Measurements from ENCODE around the gene GRID1. TPM values are rescaled to one million over a fixed set of nuclear protein-coding genes. Genes with fewer than 3 reads are reported as not detected.

GRID1 gene
- total and polyA plus RNA-seq, 9 of the 15 experiments (the other 6 are each of a cell fraction or from before 2014, with no cell fraction given), result 0.01 to 7.2 (median 1.2) TPM

DNA sequence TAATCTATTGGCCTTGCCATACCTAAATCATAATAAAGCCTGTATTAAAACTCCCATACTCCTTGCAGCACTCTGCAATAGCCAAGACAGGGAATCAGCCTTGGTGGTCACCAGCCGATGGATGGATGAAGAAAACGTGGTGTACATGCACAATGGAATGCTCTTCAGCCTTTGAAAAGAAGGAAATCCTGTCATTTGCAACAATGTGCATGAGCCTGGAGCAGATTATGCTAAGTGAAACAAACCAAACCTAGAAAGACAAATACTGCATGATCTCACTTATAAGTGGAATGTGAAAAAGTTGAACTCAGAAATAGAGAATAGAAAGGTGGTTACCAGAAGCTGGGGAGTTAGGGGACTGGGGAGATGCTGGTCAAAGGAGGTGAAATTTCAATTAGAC, 218.5 kb downstream of the GRID1 start:
- Histone ChIP-seq H3K36me3 (ENCODE audit: control insufficient read depth, insufficient read depth, low read length) (no peaks in the 10 kb centered on the region), H4K20me1 (replicated peaks; ENCODE audit: control insufficient read depth, insufficient read depth, low read length) (no peaks in the 10 kb centered on the region), H3K27ac (ENCODE audit: extremely low read depth, low read depth, low read length) (no peak overlapping the region), H3K27me3 (ENCODE audit: control insufficient read depth in 2 of 2, insufficient read depth in 2 of 2, low read length in 2 of 2) (no peaks in the 10 kb centered on the region; a peak in 1 of 5 replicates), H3K79me2 (ENCODE audit: control insufficient read depth, insufficient read depth, low read length) (no peaks in the 10 kb centered on the region), H3K4me3 (no peak overlapping the region), H3K4me1 (replicated peaks in 1 of 2; ENCODE audit: control insufficient read depth in 2 of 2, insufficient read depth in 2 of 2, low read length in 2 of 2) (no peaks in the 10 kb centered on the region), H3K9ac (ENCODE audit: insufficient read depth in 1 of 2, low read depth in 2 of 2, low read length in 2 of 2) (no peak overlapping the region), H3K4me2 (ENCODE audit: insufficient read depth, low read length) (no peak overlapping the region), H2AFZ (ENCODE audit: low read depth, low read length) (no peak overlapping the region), H3K9me1 (ENCODE audit: control insufficient read depth, insufficient read depth, low read length) (no peaks in the 10 kb centered on the region), H3K9me3 (replicated peaks; ENCODE audit: control insufficient read depth, insufficient read depth, low read depth, low read length) (no peaks in the 10 kb centered on the region)
- TF ChIP-seq ZNF3 (CRISPR knock-in tag; IDR thresholded peaks at IDR 0.05) (no peak), PHF20 (IDR thresholded peaks at IDR 0.05; ENCODE audit: partially characterized antibody) (no peak), U2AF2 (optimal IDR thresholded peaks at IDR 0.05; ENCODE audit: low read depth, low read length) (no peak), TCFL5 (CRISPR knock-in tag; conservative IDR thresholded peaks at IDR 0.05) (no peak), HDAC3 (IDR thresholded peaks at IDR 0.05; ENCODE audit: borderline replicate concordance, partially characterized antibody) (no peak), ZNF121 (CRISPR knock-in tag; conservative IDR thresholded peaks at IDR 0.05) (no peak), CHD1 (IDR thresholded peaks at IDR 0.05; ENCODE audit: low read length) (no peak), ZNF354B (CRISPR knock-in tag; IDR thresholded peaks at IDR 0.05) (no peak), RHOXF2B (CRISPR knock-in tag; conservative IDR thresholded peaks at IDR 0.05) (no peak), KLF16 (IDR thresholded peaks at IDR 0.05) (no peak)
- TF ChIP-seq, protein P1, sequence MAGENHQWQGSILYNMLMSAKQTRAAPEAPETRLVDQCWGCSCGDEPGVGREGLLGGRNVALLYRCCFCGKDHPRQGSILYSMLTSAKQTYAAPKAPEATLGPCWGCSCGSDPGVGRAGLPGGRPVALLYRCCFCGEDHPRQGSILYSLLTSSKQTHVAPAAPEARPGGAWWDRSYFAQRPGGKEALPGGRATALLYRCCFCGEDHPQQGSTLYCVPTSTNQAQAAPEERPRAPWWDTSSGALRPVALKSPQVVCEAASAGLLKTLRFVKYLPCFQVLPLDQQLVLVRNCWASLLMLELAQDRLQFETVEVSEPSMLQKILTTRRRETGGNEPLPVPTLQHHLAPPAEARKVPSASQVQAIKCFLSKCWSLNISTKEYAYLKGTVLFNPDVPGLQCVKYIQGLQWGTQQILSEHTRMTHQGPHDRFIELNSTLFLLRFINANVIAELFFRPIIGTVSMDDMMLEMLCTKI (IDR thresholded peaks at IDR 0.05; ENCODE audit: partially characterized antibody), result no peak
- ChIA-PET CTCF (ENCODE audit: low intra/inter-chr PET ratio) (no interaction called here), POLR2A (no interaction called here)
- no peak for ATAC-seq
- in situ Hi-C loops (cut with MboI), result no loop called here
- BruUV-seq (replicated peaks), result no TSS peak
- FAIRE-seq, result no peak
- intact Hi-C loops (cut with micrococcal nuclease), result no loop called here
- no peak for DNase-seq (ENCODE audit: extremely low read depth in 1 of 4, low spot score in 3 of 4)
- 0% methylated on average over 2 of the region's 2 CpGs for WGBS (ENCODE audit: insufficient coverage, low coverage, missing lambda C conversion rate)
